ENCODE results near the gene RPS19BP1. TPM values are rescaled to one million over a fixed set of nuclear protein-coding genes. Genes with fewer than 3 reads are reported as not detected.
A peak's percentile ranks its signal among the peaks of the same experiment; 100 is the strongest.

RPS19BP1 gene
- total and polyA plus RNA-seq, 4 donors, result 30.5 to 96.6 (median 88.3) TPM

- Histone ChIP-seq H3K4me1 (ENCODE audit: control insufficient read depth, insufficient read depth, low read length) (peaks cover 33% of the 10 kb centered on the region), H3K4me3 (ENCODE audit: low read depth, low read length) (no peak overlapping the region), H3K27me3 (ENCODE audit: control insufficient read depth, insufficient read depth, low read length) (peaks cover 24% of the 10 kb centered on the region), H3K27ac (ENCODE audit: low read depth, low read length) (no peak overlapping the region), H3K36me3 (ENCODE audit: control insufficient read depth, insufficient read depth, low read length) (no peaks in the 10 kb centered on the region), H3K9me3 (ENCODE audit: control insufficient read depth, insufficient read depth, low read length) (no peaks in the 10 kb centered on the region)
- DNase-seq (ENCODE audit: low read depth in 4 of 6, low spot score in 6 of 6), result no peak
- whole genome bisulfite sequencing (ENCODE audit: insufficient coverage), result 72% methylated on average over 4 of the region's 6 CpGs
Measured at GRCh38 chr22:39560127-39560526, 27.6 kb upstream of the RPS19BP1 start.

- Histone ChIP-seq H3K4me1 (ENCODE audit: control insufficient read depth, insufficient read depth, low read length) (peaks cover 33% of the 10 kb centered on the region), H3K9me3 (ENCODE audit: control insufficient read depth, insufficient read depth, low read length) (no peaks in the 10 kb centered on the region), H3K4me3 (ENCODE audit: low read depth, low read length) (no peak overlapping the region), H3K27me3 (ENCODE audit: control insufficient read depth, insufficient read depth, low read length) (peaks cover 24% of the 10 kb centered on the region), H3K36me3 (ENCODE audit: control insufficient read depth, insufficient read depth, low read length) (no peaks in the 10 kb centered on the region), H3K27ac (ENCODE audit: low read depth, low read length) (no peak overlapping the region)
- 53% methylated on average over 6 of the region's 11 CpGs for WGBS (ENCODE audit: insufficient coverage)
- DNase-seq (ENCODE audit: low read depth in 4 of 6, low spot score in 6 of 6), result no peak
Measured at GRCh38 chr22:39559456-39560105, 27.0 kb upstream of the RPS19BP1 start.

GRCh38 chr22:39558950-39559349 lies 26.4 kb upstream of the RPS19BP1 start:
- Histone ChIP-seq H3K9me3 (ENCODE audit: control insufficient read depth, insufficient read depth, low read length) (no peaks in the 10 kb centered on the region), H3K36me3 (ENCODE audit: control insufficient read depth, insufficient read depth, low read length) (no peaks in the 10 kb centered on the region), H3K27ac (ENCODE audit: low read depth, low read length) (no peak overlapping the region), H3K27me3 (ENCODE audit: control insufficient read depth, insufficient read depth, low read length) (peaks cover 24% of the 10 kb centered on the region), H3K4me1 (ENCODE audit: control insufficient read depth, insufficient read depth, low read length) (peaks cover 33% of the 10 kb centered on the region), H3K4me3 (ENCODE audit: low read depth, low read length) (no peak overlapping the region)
- 70% methylated on average over 14 of the region's 14 CpGs for WGBS (ENCODE audit: insufficient coverage)
- DNase-seq (ENCODE audit: low read depth in 4 of 6, low spot score in 6 of 6), result no peak

- Histone ChIP-seq H3K27me3 (ENCODE audit: control insufficient read depth, insufficient read depth, low read length) (peaks cover 24% of the 10 kb centered on the region), H3K9me3 (ENCODE audit: control insufficient read depth, insufficient read depth, low read length) (no peaks in the 10 kb centered on the region), H3K27ac (ENCODE audit: low read depth, low read length) (no peak overlapping the region), H3K4me3 (ENCODE audit: low read depth, low read length) (peak overlapping the region; percentile 26), H3K36me3 (ENCODE audit: control insufficient read depth, insufficient read depth, low read length) (no peaks in the 10 kb centered on the region), H3K4me1 (ENCODE audit: control insufficient read depth, insufficient read depth, low read length) (peaks cover 33% of the 10 kb centered on the region)
- 2% methylated on average over 34 of the region's 34 CpGs for WGBS (ENCODE audit: insufficient coverage)
- DNase-seq (ENCODE audit: low read depth in 4 of 6, low spot score in 6 of 6), result peak in 1 of 6 donors; percentile 43
Measured at GRCh38 chr22:39558254-39558727, 25.7 kb upstream of the RPS19BP1 start.

- Histone ChIP-seq H3K27ac (ENCODE audit: low read depth, low read length) (no peak overlapping the region), H3K4me1 (ENCODE audit: control insufficient read depth, insufficient read depth, low read length) (peaks cover 28% of the 10 kb centered on the region), H3K27me3 (ENCODE audit: control insufficient read depth, insufficient read depth, low read length) (peaks cover 24% of the 10 kb centered on the region), H3K9me3 (ENCODE audit: control insufficient read depth, insufficient read depth, low read length) (no peaks in the 10 kb centered on the region), H3K36me3 (ENCODE audit: control insufficient read depth, insufficient read depth, low read length) (no peaks in the 10 kb centered on the region), H3K4me3 (ENCODE audit: low read depth, low read length) (no peak overlapping the region)
- peak in 4 of 6 donors; percentile 37 to 94 (median 71) for DNase-seq (ENCODE audit: low read depth in 4 of 6, low spot score in 6 of 6)
- 3% methylated on average over 56 of the region's 72 CpGs for WGBS (ENCODE audit: insufficient coverage)
Measured at GRCh38 chr22:39556970-39557841, 24.7 kb upstream of the RPS19BP1 start.

- 0% methylated on average over 1 of the region's 3 CpGs for WGBS (ENCODE audit: insufficient coverage)
- DNase-seq (ENCODE audit: low read depth in 4 of 6, low spot score in 6 of 6), result no peak
Measured at GRCh38 chr22:39554151-39554550, 21.6 kb upstream of the RPS19BP1 start.

GRCh38 chr22:39553429-39553828 lies 20.9 kb upstream of the RPS19BP1 start:
- H3K4me1 ChIP-seq (ENCODE audit: control insufficient read depth, insufficient read depth, low read length), result peaks cover 13% of the 10 kb centered on the region
- peaks cover 26% of the 10 kb centered on the region for H3K27me3 ChIP-seq (ENCODE audit: control insufficient read depth, insufficient read depth, low read length)
- H3K9me3 ChIP-seq (ENCODE audit: control insufficient read depth, insufficient read depth, low read length), result no peaks in the 10 kb centered on the region
- no peak overlapping the region for H3K4me3 ChIP-seq (ENCODE audit: low read depth, low read length)
- no peak for DNase-seq (ENCODE audit: low read depth in 4 of 6, low spot score in 6 of 6)
- no peak overlapping the region for H3K27ac ChIP-seq (ENCODE audit: low read depth, low read length)
- no peaks in the 10 kb centered on the region for H3K36me3 ChIP-seq (ENCODE audit: control insufficient read depth, insufficient read depth, low read length)
- WGBS (ENCODE audit: insufficient coverage), result 83% methylated on average over 3 of the region's 3 CpGs

More at GRCh38 chr22:39554151-39554550, 21.6 kb upstream of the RPS19BP1 start:
- peaks cover 29% of the 10 kb centered on the region for H3K27me3 ChIP-seq (ENCODE audit: control insufficient read depth, insufficient read depth, low read length)
- no peak overlapping the region for H3K4me3 ChIP-seq (ENCODE audit: low read depth, low read length)
- no peaks in the 10 kb centered on the region for H3K36me3 ChIP-seq (ENCODE audit: control insufficient read depth, insufficient read depth, low read length)
- H3K9me3 ChIP-seq (ENCODE audit: control insufficient read depth, insufficient read depth, low read length), result no peaks in the 10 kb centered on the region
- peaks cover 20% of the 10 kb centered on the region for H3K4me1 ChIP-seq (ENCODE audit: control insufficient read depth, insufficient read depth, low read length)
- no peak overlapping the region for H3K27ac ChIP-seq (ENCODE audit: low read depth, low read length)

GRCh38 chr22:39547587-39547947 lies 15.0 kb upstream of the RPS19BP1 start:
- no peak overlapping the region for H3K27ac ChIP-seq (ENCODE audit: low read depth, low read length)
- peaks cover 24% of the 10 kb centered on the region for H3K27me3 ChIP-seq (ENCODE audit: control insufficient read depth, insufficient read depth, low read length)
- H3K4me1 ChIP-seq (ENCODE audit: control insufficient read depth, insufficient read depth, low read length), result peaks cover 7% of the 10 kb centered on the region
- no peak overlapping the region for H3K4me3 ChIP-seq (ENCODE audit: low read depth, low read length)
- no peaks in the 10 kb centered on the region for H3K9me3 ChIP-seq (ENCODE audit: control insufficient read depth, insufficient read depth, low read length)
- DNase-seq (ENCODE audit: low read depth in 4 of 6, low spot score in 6 of 6), result no peak
- H3K36me3 ChIP-seq (ENCODE audit: control insufficient read depth, insufficient read depth, low read length), result no peaks in the 10 kb centered on the region
- WGBS (ENCODE audit: insufficient coverage), result 83% methylated on average over 1 of the region's 2 CpGs

GRCh38 chr22:39546889-39547586 lies 14.5 kb upstream of the RPS19BP1 start:
- Histone ChIP-seq H3K4me1 (ENCODE audit: control insufficient read depth, insufficient read depth, low read length) (peaks cover 7% of the 10 kb centered on the region), H3K27me3 (ENCODE audit: control insufficient read depth, insufficient read depth, low read length) (peaks cover 24% of the 10 kb centered on the region), H3K36me3 (ENCODE audit: control insufficient read depth, insufficient read depth, low read length) (no peaks in the 10 kb centered on the region), H3K4me3 (ENCODE audit: low read depth, low read length) (no peak overlapping the region), H3K9me3 (ENCODE audit: control insufficient read depth, insufficient read depth, low read length) (no peaks in the 10 kb centered on the region), H3K27ac (ENCODE audit: low read depth, low read length) (no peak overlapping the region)
- WGBS (ENCODE audit: insufficient coverage), result 67% methylated on average over 3 of the region's 5 CpGs
- peak in 1 of 6 donors; percentile 53 for DNase-seq (ENCODE audit: low read depth in 4 of 6, low spot score in 6 of 6)
